HG03159 (cell line): ENCODE data around the gene SPATA16.
"Not testable (repeated sequence)": the region's sequence is repeated elsewhere in the genome, so short reads cannot be mapped to it uniquely, and the experiment has no call there.

Source experiments
- ATAC-seq: cut with Tn5 transposase; IDR thresholded peaks from one replicate; pipeline ENCODE4 v1.9.1; 2021; ENCODE audit warnings: mild to moderate bottlenecking, moderate library complexity; ENCODE audit not compliant: unreplicated experiment

SPATA16 gene

GRCh38 chr3:173006006-173006405 lies 135.0 kb downstream of the SPATA16 start:
- ATAC-seq = no peak

- ATAC-seq = no peak
Measured at GRCh38 chr3:173004681-173005080, 136.4 kb downstream of the SPATA16 start.

- no peak for ATAC-seq
Measured at GRCh38 chr3:173003956-173004355, 137.1 kb downstream of the SPATA16 start.

GRCh38 chr3:173003471-173003870 lies 137.6 kb downstream of the SPATA16 start:
- ATAC-seq = no peak

- ATAC-seq = no peak
Measured at GRCh38 chr3:173001622-173002021, 139.4 kb downstream of the SPATA16 start.

- ATAC-seq = no peak
Measured at GRCh38 chr3:173000553-173000952, 140.5 kb downstream of the SPATA16 start.

GRCh38 chr3:172993412-172993811 lies 147.6 kb downstream of the SPATA16 start:
- no peak for ATAC-seq

GRCh38 chr3:172991424-172991996 lies 149.5 kb downstream of the SPATA16 start:
- ATAC-seq = no peak

GRCh38 chr3:172989373-172989772 lies 151.7 kb downstream of the SPATA16 start:
- no peak for ATAC-seq

GRCh38 chr3:172987273-172987672 lies 153.8 kb downstream of the SPATA16 start:
- ATAC-seq = no peak

GRCh38 chr3:172984914-172985313 lies 156.1 kb downstream of the SPATA16 start:
- ATAC-seq = no peak

GRCh38 chr3:172982736-172983364 lies 158.2 kb downstream of the SPATA16 start:
- no peak for ATAC-seq

- ATAC-seq = no peak
Measured at GRCh38 chr3:172981407-172981983, 159.5 kb downstream of the SPATA16 start.

GRCh38 chr3:172980849-172981248 lies 160.2 kb downstream of the SPATA16 start:
- no peak for ATAC-seq

- ATAC-seq = no peak
Measured at GRCh38 chr3:172977696-172978095, 163.3 kb downstream of the SPATA16 start.

GRCh38 chr3:172974969-172975368 lies 166.1 kb downstream of the SPATA16 start:
- ATAC-seq = no peak

GRCh38 chr3:172973799-172974198 lies 167.2 kb downstream of the SPATA16 start:
- no peak for ATAC-seq

- no peak for ATAC-seq
Measured at GRCh38 chr3:172972717-172973116, 168.3 kb downstream of the SPATA16 start.

GRCh38 chr3:172972067-172972466 lies 169.0 kb downstream of the SPATA16 start:
- no peak for ATAC-seq

GRCh38 chr3:172968646-172969045 lies 172.4 kb downstream of the SPATA16 start:
- no peak for ATAC-seq

GRCh38 chr3:172965256-172965655 lies 175.8 kb downstream of the SPATA16 start:
- ATAC-seq = no peak

- not testable (repeated sequence) for ATAC-seq
Measured at GRCh38 chr3:172960626-172961182, 180.3 kb downstream of the SPATA16 start.
